HG03571 (cell line): ENCODE measurements around the gene CBLIF.
"Not testable (repeated sequence)": the region's sequence is repeated elsewhere in the genome, so short reads cannot be mapped to it uniquely, and the experiment has no call there.

ENCODE experiments used
- ATAC-seq: cut with Tn5 transposase; IDR thresholded peaks from one replicate; pipeline ENCODE4 v1.9.1; 2021; ENCODE audit not compliant: unreplicated experiment

The CBLIF gene

DNA sequence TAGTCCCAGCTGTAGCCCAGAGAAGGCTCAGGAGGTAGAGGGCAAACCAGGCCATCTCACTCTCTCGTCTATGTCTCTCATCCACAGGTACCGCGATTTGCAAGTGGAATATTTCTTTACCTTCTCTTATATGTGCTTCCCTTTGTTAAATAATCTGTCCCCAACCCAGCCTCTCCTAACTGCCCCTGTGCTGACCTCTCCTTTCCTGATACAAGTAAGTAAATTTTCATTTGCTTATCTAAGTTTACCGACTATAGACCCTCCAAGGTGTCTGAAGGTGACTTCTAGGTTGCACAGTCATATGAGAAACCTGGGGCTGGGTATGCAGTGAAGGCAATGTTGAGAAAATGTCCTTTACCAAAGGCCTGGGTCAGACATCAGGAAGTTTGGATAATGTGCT is at the start of gene CBLIF:
Gene CBLIF (minus strand): TSS at position 101 of the 400 bp plus-strand sequence. CDS start 46 bp downstream, at position 55.
- no peak for ATAC-seq

DNA sequence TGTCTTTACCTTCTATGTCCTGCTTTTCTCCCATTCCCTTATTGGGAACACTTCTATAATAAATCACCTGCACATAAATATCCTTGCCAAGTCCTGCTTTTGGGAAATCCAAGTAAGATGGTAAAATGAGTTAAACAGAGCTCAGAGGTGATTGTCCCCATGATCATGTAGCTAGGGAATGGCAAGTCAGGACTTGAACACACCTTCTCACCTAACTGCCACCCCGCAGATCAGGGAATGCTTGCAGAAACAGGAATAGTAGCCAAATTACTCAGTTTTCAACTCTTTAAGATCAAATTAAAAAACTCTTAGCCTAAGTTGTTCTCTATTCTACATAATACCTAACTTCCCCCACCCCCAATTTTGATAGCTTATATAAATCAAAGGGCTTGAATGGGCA is 49.3 kb upstream of the CBLIF start:
- no peak for ATAC-seq

DNA sequence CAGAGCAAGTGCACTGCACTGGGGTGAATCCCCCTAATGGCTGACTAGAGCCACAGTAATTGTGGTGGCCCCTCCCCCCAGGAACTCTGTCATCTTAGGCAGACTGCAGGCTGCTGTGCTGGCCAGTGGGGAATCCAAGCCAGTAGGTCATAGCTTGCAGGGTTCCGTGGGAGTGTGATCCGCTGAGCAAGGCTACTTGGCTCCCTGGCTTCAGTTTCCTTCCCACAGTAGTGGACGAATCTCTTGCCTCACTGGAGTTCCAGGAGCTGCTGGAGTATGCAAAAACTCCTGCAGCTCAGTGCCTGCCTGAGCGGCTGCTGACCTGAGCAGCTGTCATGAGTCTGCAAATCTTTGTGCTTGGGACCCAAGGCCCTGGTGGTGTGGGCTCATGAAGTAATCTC is 46.5 kb upstream of the CBLIF start:
- no peak for ATAC-seq

DNA sequence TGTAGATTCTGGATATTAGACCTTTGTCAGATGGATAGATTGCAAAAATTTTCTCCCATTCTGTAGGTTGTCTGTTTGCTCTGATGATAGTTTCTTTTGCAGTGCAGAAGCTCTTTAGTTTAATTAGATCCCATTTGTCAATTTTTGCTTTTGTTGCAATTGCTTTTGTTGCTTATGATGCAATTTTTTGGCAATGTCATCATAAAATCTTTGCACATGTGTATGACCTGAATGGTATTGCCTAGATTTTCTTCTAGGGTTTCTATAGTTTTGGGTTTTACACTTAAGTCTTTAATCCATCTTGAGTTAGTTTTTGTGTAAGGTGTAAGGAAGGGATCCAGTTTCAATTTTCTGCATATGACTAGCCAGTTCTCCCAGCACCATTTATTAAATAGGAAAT is 41.9 kb upstream of the CBLIF start:
- not testable (repeated sequence) for ATAC-seq

DNA sequence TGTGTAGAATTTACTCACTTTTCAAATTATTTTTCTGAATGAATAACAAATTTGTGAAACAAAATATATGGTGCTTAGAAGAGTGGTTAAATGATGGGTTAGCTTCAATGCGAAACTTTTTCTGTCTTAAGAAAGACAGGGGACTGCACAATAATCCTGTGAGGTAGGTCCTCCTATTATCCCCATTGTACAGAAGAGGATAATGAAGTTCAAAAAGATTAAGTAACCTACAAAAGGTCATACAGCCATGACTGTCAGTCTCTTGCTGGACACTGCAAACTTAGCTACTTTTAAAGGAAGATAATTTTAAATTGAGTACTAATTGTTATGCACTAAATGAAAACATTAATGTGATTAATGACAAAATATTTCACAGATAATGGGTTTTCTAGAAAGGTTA is 38.3 kb upstream of the CBLIF start:
- no peak for ATAC-seq

DNA sequence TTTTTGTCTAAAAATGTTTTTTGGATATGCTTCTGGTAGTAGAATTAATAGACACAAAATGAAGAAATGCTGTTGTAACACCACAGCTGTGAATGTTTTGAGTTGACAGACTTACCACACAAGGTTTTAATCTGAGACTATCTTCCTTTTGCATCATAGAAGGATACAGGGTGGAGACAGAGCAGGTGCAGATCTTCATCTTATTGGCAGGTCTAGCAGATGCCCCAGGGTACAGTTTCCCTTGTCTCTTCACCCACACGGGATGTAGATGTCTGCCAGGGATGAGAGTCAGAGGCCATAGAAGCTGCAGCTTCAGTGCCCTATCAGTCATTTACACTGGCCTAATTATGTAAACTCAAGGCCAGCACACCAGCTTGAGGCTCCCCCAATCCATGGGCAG is 34.3 kb upstream of the CBLIF start:
- no peak for ATAC-seq

DNA sequence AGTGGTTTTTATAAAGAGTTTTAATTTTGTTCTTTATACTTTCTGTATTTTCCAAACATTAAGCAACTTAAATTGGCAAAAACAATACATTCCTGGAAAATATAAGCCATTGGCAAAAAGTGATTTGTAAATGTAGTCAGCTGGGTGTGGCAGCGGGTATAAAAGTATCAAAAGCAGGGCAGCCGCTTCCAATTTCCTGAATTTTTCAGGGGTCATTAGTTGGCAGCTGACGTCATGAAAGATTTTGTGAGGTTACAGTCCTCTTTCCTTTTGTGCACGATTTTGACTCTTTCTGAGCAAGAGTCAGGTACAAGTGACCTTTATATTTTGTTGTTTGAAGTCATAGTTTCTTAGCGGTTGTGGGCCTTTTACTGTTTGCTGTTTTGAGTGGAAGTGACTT is 33.3 kb upstream of the CBLIF start, which contains the start of gene OOSP3:
Gene OOSP3 (plus strand): TSS at position 208 of the 400 bp plus-strand sequence. CDS start 27 bp downstream, at position 235.
- ATAC-seq: no peak

DNA sequence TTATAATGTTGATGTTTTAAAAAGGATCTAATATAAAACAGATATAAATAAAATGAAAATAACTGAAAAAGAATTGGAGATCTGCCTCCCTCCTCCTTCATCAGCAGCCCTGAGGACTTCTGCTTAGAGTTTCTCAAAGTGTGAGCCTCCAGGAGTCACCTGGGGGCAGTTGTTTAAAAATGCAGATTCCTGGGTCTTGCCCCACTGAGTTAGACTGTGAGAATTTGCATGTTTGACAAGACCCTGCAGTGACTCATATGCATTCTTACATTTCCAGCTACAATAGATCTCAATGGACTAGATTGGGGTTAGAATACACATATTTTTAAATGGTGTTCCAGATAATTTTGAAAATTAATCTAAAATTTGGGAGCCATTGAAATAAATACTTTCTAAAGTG is 32.5 kb upstream of the CBLIF start:
- ATAC-seq: no peak

DNA sequence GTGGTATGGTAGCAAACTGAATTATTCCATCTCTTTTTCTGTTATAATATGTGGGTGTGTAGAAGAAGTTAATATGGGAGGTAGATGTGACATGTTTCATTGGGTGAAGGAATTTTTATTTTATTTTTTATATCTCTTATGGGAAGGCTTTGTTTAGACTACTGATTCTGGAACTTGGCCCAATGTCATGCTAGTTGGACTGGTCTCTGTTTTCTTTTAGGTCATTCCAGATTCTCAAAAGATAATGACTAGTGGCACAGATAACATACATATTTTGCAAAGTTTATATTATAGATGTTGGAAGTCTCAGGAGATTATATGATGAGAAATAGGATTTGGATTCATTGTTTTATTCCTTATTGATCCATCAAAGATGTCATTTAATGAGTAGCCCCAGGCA is 32.0 kb upstream of the CBLIF start:
- no peak for ATAC-seq

DNA sequence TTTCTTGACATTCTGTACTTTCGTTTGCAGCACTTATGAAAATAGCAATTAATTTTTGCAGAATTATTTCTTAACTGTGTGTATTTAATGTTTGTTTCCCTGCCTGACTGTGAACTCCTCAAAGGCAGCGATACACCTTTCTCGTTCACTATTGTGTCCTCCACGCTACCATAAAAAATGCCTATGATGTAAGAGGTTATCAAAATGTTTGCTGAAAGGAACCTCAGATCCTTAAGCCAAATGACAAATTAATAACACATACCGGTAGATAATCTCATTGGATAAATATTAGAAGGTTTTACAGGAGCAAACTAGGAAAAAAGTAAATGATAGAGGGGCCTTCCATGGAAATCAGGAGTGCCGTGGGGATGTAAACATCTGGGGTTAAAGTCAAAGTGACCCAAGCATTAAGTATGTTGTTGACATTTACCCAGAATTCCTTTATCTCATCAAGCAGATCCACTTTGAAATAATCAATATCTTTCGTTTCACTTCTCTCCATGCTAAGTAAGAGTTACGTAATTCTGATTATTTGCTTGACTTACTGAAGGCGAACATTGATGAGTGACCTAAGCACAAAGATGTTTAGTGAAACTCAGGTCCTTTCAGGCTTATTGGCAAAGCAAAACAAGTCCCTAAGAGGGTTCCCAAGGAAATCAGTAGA is 30.7 kb upstream of the CBLIF start:
- no peak for ATAC-seq

DNA sequence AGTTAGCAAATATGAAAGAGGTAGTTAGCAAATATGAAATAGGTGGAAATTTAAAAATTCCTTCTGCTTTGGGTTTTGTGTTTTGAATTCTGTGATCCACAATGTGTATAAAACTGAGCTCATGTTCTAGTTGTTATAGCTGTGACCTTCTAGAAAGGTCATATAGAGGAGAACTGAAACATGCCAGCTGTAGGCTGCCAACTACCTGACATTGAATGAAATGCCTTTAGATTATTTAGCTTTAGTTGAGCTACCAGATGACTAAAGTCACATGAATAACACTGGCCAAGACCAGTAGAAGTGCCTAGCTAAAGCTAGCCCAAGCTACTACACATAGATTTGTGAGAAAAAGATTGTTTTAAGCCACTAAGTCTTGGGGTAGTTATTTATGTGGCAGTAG is 26.8 kb upstream of the CBLIF start:
- no peak for ATAC-seq

DNA sequence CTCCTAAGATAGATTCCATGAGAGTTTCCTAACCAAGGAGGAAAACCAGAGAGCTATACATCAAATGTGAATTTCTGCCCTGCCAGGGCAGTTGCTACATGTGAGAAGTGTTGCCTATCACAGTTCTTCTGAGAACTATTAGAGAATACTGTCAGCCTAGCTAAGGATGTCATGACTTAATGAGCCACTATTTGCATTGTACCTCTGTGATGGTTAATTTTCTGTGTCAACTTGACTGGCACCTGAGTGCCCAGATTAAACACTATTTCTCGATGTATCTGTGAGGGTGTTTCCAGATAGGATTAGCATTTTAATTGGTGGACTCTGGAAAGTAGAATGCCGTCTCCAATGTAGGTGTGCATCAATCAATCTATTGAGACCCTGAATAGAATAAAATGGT is 22.6 kb upstream of the CBLIF start:
- no peak for ATAC-seq

DNA sequence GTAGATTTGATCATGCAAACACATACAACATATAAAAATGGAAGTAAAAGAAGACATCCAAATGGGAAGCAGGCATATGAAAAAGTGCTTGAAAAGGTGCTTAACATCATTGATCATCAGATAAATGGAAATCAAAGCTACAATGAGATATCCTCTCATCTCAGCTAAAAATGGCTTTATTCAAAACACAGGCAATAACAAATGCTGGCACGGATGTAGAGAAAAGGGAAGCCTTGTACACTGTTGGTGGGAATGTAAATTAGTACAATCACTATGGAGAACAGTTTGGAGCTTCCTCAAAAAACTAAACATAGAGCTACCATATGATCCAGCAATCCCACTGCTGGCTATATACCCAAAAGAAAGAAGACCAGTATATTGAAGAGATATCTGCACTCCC is 21.5 kb upstream of the CBLIF start:
- ATAC-seq: no peak

DNA sequence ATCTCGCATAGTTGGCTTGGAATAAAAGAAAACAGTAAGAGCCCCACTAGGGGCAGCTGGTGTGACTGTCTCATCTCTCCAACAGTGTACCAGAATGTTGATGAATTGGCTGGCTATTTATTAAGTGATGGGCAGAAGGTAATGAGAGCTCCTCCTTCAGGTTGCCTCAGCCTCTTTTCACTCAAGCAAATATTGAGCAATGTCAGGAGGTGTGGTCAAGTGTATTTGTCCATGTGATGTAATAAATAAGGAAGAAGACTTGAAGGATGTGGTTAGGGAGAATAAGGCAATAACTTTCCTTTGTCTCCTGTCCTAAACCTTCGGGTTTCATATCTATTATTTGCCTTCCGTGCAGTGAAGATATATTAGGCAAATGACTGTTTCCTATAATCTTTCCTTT is 21.1 kb upstream of the CBLIF start, which contains the start of gene TCN1:
Gene TCN1 (minus strand): TSS at position 91 of the 400 bp plus-strand sequence. CDS start 17 bp downstream, at position 74.
- ATAC-seq: no peak

DNA sequence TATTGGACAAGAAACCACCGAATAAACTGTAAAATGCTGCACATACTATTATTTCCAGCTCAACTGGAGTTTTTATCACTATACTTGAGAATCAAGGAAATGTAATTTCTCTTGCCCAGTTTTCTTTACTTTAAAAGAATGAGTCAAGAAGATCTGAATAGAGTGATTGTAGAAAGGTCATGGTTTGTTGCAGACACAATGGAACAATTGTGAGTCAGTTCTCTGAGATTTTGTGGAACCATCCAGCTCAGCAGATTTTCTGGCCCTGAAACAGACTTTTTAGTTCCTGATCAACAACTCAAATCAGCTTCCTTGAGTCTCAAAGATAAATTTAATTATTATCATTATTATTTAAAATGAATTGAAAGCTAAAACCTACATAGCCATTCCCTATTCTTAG is 19.7 kb upstream of the CBLIF start:
- ATAC-seq: no peak

DNA sequence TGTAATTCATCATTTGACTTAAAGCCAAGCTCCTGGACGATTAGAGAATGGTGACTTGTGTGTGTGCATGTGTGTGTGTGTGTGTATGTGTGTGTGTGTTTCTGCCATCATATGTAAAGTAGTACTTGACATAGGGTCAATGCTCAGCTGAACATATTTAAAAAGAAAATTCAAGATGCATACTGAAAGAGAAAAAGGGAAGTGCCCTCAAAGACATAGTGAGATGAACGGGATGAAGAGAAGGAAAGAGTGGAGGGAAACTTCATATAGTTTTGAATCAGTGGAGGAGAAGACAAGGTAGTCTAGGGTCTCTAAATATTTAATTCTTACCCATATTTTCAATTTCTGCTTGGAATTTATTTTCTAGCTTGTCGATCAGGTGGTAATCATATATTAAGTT is 17.0 kb upstream of the CBLIF start:
- no peak for ATAC-seq

DNA sequence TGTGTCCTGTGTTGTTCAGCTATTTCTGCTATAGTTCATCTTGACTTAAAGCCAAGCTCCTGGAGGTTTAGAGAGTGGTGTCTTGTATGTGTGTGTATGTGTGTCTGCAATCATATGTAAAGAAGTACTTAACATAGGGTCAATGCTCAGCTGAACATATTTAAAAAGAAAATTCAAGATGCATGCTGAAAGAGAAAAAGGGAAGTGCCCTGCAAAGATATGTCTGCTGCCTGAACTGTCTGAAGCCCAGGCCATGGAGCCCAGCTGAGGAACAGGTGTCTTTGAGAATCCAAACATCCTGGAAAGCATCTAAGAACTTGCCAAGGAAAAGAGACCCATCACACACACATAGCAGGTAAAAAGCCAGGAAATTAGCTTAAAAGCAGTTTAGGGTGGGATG is 14.4 kb upstream of the CBLIF start:
- ATAC-seq: no peak

DNA sequence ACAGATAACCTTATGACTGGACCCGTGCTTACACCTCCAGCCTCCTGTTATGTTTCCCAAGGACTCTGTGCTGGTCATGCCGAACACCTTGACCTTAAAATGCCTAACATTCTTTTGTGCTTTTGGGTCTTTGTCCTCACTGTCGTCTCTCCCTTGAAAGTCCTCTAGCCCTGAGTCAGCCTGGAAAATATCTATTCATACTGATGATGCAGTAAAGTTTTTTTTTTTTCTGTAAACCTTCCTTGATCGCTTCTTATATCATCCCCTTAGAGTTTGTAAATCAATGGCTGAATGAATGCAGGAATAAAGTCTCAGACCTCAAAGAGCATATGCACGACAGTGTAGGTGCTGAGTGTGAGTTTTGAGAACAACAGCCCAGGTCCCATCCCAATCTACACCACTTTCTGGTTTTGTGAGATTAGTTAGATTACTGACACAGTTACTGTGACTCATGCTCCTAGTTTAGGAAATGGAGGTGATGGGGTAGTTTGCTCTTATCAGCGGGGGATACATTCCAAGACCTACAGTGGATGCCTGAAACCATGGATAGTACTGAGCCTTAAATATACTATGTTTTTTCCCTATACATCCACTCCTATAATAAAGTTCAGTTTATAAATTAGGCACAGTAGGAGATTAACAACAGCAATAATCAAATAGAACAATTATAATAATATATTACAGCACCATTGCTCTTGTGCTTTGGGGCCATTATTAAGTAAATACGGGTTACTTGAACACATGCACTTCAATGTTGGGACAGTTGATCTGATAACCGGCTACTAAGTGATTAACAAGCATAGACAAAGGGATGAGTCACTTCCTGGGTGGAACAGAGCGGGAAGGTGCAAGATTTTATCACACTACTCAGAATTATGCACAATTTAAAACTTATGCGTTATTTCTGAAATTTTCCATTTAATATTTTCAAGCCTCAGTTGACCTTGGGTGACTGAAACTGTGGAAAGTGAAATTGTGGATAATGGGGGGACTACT is 12.4 kb upstream of the CBLIF start:
- no peak for ATAC-seq

DNA sequence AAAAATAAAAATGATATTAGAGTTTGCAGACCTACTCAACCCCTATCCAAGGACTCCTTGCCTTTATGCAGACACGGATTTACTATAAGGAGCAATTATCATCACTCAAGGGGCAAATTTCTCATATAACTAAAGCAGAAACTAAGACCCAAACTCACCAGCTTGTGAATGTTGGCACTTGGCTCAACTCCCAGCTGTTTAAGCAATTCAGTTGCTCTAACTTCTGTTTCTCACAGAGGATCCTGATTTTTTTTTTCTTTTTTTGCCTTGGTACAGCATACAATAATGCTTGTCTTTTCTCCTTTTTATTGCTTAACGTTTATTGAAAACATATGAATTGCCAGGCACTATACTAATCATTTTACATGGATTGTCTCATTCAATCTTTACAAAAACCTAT is 9.6 kb upstream of the CBLIF start:
- ATAC-seq: no peak

DNA sequence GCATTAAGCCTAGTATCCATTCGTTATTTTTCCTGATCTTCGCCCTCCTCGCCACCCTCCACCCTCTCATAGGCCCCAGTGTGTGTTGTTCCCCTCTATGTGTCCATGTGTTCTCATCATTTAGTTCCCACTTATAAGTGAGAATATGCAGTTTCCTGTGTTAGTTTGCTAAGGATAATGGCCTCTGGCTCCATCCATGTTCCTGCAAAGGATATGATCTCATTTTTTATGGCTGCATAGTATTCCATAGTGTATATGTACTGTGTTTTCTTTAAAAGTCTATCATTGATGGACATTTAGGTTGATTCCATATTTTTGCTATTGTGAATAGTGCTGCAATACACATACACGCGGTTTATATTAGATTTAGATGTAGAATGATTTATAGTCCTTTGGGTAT is 6.1 kb upstream of the CBLIF start:
- not testable (repeated sequence) for ATAC-seq

DNA sequence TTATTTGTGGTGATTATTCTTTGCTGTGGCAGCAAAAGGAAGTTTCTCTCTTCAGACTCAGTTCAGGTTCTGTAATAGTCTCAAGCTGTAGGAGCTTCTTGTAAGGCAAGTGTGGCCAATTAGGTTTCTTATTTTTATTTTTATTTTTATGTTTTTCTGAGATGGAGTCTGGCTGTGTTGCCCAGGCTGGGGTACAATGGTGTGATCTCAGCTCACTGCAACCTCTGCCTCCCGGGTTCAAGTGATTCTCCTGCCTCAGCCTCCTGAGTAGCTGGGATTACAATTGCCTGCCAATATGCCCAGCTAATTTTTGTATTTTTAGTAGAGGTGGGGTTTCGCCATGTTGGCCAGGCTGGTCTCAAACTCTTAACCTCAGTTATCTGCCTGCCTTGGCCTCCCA is 4.3 kb upstream of the CBLIF start:
- not testable (repeated sequence) for ATAC-seq

DNA sequence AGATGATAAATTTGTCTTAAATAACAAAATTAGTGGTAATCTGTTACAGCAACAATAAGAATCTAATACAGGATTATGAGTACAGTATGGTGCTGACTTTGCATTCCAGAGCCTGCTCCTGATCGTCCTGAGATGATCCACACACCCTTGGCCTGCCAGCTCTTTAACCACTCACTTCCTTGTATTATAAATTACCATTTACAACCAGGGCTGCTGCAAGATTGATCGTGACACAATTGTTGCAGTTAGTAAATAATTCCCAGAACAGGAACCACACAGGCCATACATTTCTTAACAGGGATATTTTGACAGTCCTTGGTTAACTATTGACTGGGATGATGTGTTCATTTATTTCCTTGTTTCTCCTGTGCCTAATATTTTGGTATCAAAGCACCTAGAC is 3.8 kb upstream of the CBLIF start:
- peak; percentile 80 for ATAC-seq
